AG04449 (cell line): Measurements from ENCODE around the gene OTOGL.

Source experiments
- CTCF ChIA-PET: fragments of 350-600 bp; formaldehyde crosslinking; extraction: SDS; loops from one replicate; lab custom pipeline; 2021; ENCODE audit warnings: antibody characterized with exemption; lab: Yijun Ruan, JAX
- POLR2A ChIA-PET: fragments of 400-600, 350-600 bp; formaldehyde crosslinking; extraction: SDS; loops from one replicate; lab custom pipeline; 2020; ENCODE audit warnings: antibody characterized with exemption, inconsistent platforms; lab: Yijun Ruan, JAX
- DNase-seq: peaks from one replicate; pipeline ENCODE4 v3.0.0-alpha.2; 2010; ENCODE audit warnings: low read depth, low spot score
- H3K4me3 ChIP-seq: 2 replicates; pipeline ENCODE4 v1.5.1; 2011; ENCODE audit warnings: low read depth, mild to moderate bottlenecking, control low read depth, low read length
- TF ChIP-seq, protein P1 (sequence below): IDR thresholded peaks from one replicate; pipeline ENCODE4 v1.5.1; 2011; ENCODE audit warnings: mild to moderate bottlenecking, moderate library complexity, low read length, control low read depth, inconsistent platforms; ENCODE audit not compliant: insufficient read depth; ENCODE audit errors: missing control alignments

OTOGL gene

DNA sequence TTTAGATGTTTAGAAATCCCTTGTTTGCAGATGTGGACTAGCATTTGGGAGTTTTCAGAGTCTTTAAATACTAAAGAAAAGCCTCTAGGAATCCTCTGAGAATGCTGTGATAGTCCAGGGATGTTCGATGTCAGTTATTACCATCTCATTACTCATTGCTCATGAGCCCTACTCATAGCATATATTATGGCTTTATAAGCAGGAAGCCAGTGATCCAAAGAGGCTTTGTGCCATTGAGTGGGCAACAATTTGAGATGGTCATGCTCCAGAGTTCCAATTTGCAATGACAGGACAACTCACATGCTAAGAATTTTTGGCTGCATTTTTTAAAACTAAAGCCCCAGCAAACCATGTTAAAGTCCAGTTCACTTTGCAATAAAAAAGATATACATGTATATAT lies 163.0 kb downstream of the OTOGL start:
- no peak overlapping the region for H3K4me3 ChIP-seq
- no peak for DNase-seq
- ChIA-PET POLR2A (no interaction called here), CTCF (no interaction called here)
- TF ChIP-seq, protein P1, sequence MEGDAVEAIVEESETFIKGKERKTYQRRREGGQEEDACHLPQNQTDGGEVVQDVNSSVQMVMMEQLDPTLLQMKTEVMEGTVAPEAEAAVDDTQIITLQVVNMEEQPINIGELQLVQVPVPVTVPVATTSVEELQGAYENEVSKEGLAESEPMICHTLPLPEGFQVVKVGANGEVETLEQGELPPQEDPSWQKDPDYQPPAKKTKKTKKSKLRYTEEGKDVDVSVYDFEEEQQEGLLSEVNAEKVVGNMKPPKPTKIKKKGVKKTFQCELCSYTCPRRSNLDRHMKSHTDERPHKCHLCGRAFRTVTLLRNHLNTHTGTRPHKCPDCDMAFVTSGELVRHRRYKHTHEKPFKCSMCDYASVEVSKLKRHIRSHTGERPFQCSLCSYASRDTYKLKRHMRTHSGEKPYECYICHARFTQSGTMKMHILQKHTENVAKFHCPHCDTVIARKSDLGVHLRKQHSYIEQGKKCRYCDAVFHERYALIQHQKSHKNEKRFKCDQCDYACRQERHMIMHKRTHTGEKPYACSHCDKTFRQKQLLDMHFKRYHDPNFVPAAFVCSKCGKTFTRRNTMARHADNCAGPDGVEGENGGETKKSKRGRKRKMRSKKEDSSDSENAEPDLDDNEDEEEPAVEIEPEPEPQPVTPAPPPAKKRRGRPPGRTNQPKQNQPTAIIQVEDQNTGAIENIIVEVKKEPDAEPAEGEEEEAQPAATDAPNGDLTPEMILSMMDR: no peak

- POLR2A ChIA-PET: no interaction called here
- H3K4me3 ChIP-seq: no peak overlapping the region
- TF ChIP-seq, protein P1: no peak
- DNase-seq: no peak
- CTCF ChIA-PET: no interaction called here
Measured at GRCh38 chr12:80262771-80263170, 163.4 kb downstream of the OTOGL start.

DNA sequence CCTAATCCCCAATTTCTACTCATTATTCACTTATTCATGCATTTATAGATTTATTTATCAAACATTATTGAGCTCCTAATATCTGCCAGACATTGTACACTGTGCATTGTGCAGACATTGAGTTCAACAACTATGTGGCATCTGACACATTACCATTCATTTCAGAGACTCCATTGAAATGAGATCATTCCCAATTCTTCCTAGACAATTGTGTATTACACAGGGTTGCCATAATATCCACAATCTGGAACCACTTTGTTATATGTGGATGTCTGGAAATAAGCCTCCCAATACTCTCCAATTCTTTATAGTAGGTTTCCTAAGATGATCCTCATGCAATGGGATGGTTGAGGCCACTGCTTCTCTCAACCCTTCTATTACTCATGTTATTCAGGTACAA lies 165.0 kb downstream of the OTOGL start:
- TF ChIP-seq, protein P1: no peak
- CTCF ChIA-PET: interaction anchor here (1.4 to 3.6 kb wide), 3 partner anchors 69 to 72 kb away, joined by 3 to 12 read pairs (median 6); no protein-coding TSS in a partner anchor
- POLR2A ChIA-PET: interaction anchor here (0.7 kb wide), 1 partner anchor 597 kb away, joined by 3 read pairs; no protein-coding TSS in a partner anchor
- H3K4me3 ChIP-seq: no peak overlapping the region
- no peak for DNase-seq

DNA sequence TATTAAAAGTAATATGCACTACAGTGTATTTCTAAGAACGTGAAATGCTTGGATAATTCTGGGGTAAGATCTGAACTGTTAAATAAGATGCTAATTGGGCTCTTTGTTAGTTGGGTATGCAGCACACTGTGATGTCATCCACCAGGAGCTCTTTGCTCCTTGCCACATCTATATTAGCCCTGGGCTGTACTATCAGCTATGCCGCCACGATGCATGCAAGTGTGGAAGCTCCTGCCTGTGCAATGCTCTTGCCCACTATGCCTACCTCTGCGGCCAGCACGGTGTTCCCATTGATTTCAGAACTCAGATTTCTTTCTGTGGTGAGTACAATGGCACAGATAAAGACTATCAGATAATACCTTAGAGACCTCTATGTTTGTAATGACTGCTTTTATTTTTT lies 165.6 kb downstream of the OTOGL start:
- H3K4me3 ChIP-seq: no peak overlapping the region
- POLR2A ChIA-PET: interaction anchor here (0.7 kb wide), 1 partner anchor 597 kb away, joined by 3 read pairs; no protein-coding TSS in a partner anchor
- TF ChIP-seq, protein P1: no peak
- no peak for DNase-seq
- CTCF ChIA-PET: interaction anchor here (1.4 to 3.6 kb wide), 3 partner anchors 70 to 73 kb away, joined by 3 to 12 read pairs (median 6); no protein-coding TSS in a partner anchor

DNA sequence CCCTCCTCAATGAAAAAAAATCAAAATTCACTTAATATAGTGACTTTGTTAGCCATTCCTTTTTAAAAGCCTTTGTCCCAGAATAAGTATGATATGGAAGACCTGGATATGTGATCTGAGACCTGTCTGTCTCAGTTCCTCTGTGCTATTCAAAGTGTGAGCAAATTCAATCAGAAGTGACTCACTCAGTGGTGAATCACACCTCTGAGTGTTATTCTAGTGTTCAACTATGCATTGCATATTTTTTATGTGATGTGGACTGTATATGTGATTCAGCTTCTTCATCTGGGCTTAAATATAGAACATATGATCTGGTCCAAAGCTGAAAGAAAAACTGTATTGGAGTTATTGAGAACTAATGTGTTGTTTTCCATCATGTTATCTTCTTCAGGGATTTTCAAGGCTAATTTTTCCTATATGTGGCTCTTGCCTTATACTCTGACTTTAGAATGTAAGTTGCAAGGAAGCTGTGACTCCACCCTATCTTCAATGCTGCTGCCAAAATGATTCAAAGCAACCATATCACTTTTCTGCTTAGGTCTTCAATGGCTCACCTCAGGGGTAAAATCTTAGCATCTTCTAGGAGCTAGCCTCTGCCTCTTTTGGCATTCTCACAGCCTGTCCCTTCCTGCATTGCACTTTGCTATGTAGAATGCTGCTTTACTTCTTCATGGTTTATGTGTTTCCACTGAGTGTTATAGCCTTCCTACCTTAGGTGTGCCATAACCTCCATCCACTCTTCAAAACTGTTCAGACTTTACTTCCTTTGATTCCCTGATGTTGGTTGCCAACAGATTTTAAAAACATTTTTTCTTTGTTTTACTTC lies 169.8 kb downstream of the OTOGL start:
- DNase-seq: peak; percentile 63
- CTCF ChIA-PET: interaction anchor here (0.7 to 7.1 kb wide), 40 partner anchors 8 to 867 kb away, joined by 3 to 403 read pairs (median 4); no protein-coding TSS in a partner anchor
- POLR2A ChIA-PET: interaction anchor here (1.7 kb wide), 1 partner anchor 74 kb away, joined by 5 read pairs; no protein-coding TSS in a partner anchor
- TF ChIP-seq, protein P1: no peak
- H3K4me3 ChIP-seq: no peak overlapping the region
